Right hindlimb (tissue), 1 donor: ENCODE data around the gene ZNF268.
"Not testable (repeated sequence)": the region's sequence is repeated elsewhere in the genome, so short reads cannot be mapped to it uniquely, and the experiment has no call there.

Source experiments
- DNase-seq: peaks from one replicate; pipeline ENCODE4 v3.0.0-alpha.2; 2018

The ZNF268 gene

DNA sequence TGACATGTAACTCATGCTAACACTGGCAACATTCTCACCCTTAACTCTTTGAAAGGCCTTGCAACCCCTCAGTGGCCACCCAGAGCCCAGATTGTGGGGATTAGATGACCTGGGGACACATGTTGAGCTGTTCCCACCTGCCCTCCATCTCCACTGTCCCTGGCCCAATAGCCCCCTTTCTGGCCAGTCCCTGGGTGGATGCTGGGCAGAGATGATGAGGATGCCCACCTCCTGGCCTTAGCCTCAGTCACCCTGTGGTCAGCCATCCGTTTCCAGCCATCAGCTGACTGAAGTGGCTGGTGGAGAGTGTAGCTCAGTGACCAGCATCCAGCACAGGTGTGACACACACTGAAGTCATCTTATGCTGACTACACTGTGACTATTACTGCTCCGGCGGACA lies 49.7 kb downstream of the ZNF268 start:
- no peak for DNase-seq

DNA sequence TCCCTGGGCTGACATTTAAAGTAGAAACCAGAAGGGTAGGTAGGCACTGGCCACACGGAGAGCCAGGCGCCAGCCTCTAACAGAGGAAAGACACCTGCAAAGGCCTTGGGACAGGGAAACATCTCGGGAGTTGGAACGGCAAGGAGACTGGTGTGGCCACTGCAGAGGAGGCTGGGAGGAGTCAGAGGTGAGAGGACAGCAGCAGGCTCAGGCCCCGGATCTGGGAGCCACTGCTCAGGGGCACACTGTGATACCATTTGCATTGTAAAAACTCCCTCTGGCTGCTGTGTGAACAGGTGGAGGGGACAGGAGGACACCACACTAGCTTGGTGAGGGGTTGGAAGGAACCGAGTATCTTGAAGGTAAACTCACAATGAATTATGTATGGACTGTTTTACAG lies 51.7 kb downstream of the ZNF268 start:
- DNase-seq = no peak

DNA sequence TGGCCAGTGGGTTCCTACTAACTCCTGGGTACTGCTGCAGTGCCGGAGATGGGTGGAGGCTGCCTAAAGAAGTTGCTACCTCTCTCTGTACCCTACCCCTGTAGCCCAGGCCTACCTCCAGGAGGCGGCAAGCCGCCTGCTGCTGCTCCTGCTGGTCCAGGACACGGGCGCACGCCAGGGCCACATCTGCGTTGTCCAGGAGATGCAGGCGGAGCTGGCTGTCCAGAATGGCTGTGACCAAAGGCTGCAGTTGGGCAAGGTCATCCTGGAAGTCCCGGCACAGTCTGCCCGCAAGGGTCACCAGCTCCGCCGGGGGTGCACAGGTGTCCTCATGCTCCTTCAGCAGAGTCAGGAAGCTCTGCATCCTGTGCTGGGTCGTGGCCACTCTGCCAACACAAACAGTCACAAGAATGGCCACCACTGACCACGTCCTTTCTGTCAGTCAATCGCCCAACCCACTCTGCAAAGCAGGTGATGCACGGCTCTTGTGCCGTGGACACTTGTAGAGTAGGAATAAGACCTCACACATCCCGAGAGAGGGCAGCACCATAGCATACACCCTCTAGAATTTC lies 52.8 kb downstream of the ZNF268 start:
- DNase-seq = no peak

DNA sequence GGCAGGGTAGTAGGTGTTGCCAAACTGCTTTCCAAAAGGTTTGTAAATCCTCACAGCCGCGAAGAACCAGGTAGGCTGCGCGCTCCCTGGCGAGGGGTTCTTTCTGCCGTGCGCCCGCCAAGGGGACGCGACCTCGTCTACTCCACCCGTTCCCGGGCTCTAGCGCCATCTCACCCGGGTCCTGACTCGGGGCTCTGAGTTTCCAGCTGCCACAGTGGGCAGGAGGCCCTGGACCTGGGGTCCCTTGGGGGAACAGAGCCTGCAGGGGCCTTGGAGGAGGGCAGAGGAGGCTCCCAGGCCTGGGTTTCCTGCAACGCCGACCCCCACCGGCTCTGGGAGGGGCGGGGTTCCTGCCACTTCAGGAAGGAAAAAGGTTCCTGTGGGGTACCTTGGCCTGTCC lies 53.7 kb downstream of the ZNF268 start:
- no peak for DNase-seq

DNA sequence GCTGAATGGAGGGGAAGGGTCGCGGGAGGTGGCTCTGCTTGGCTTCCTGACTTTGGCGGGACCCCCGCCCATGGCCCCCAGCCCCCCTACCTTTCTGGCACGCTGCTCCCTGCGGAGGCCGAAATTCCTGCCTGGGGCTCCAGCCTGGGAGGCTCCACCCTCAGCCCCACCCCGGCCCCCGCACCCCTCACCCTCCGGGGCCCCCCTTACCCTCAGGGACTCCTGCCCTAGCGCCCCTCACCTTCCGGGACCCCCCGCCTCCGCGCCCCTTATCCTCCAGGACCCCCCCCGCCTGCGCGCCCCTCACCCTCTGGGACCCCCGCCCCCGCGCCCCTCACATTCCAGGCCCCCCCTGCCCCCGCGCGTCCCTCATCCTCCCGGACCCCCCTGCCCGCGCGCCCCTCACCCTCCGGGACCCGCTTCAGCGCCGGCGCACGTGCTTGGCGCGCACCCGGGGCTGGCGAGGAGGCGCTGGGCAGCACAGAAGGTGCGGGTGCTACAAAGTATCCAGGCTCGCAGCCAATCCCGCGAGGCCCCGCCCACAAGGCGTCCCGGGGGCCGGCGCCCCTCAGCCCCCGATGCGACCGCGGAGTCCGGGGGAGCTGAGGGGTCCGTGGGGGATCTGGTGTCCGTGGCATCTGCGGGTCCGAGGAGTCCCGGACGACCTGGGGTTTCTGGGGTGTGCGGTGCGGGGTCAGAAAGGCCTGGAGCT lies 54.3 kb downstream of the ZNF268 start, which contains the start of gene ANHX:
Gene ANHX (minus strand): TSS at position 477 of the 712 bp plus-strand sequence. CDS start 1,521 bp downstream, outside the sequence.
- no peak for DNase-seq

DNA sequence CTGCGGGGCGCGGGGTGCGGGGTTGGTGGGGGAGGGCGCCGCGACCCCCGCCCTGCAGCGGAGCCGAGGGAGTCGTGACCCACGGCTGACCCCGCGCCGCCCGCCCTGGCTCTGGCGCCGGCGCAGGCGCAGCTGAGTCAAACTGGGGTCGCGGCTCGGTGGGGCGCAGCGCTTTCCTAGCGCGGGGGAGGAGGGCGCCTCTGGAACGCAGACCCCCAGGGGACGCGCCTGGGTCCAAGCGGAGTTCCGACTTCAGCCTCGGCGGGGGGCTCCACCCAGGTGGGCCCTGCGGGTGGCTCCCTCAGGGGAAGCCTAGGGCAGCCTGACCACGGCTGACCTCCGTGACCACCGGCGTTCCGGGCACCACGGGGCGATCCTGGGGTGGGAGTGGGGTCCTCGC lies 54.8 kb downstream of the ZNF268 start:
- DNase-seq = no peak

DNA sequence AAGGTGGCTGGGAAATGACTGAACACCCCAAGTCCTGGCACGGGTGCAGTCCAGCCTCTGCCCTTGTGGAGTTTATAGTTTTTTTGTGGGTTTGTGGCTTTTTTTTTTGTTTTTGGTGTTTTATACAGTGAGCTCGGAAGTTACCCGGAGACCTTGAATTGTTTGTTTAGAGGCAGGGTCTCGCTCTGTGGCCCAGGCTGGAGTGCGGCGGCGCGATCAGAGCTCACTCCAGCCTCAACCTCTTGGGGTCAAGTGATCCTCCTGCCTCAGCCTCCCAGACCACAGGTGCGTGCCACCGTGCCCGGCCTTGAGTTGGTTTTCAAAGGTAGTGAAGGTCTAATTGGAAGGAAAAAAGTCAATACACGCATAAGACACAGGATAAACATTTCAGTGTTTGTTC lies 55.3 kb downstream of the ZNF268 start:
- no peak for DNase-seq

DNA sequence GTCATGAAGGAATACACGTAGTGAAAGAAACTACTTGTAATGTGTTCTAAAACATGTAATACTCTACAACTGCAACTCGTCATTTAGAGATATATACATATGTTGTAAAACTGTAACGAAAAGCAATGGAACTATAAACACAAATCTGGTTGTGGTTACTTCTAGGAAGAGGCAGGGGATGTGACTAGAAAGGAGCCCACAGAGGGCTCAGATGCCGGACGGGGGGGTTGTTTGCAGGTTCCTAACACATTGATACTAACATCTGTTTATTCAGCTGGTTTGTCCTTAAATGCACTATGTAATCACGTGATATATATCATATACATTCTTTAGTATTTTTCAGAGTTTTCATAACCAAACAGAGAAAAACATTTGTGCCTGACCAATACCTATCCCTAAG lies 70.4 kb downstream of the ZNF268 start:
- no peak for DNase-seq

DNA sequence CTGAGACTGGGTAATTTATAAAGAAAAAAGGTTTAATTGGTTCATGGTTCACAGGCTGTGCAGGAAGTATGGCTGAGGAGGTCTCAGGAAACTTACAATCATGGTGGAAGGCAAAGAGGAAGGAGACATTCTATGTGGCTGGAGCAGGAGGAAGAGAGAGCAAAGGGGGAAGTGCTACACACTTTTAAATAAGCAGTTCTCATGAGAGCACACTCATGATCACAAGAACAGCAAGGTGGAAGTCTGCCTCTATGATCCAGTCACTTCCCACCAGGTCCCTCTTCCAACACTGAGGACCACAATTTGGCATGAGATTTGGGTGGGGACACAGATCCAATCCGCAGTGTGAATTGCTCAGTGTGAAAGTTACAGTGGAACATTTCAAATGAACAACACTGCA lies 74.5 kb downstream of the ZNF268 start:
- DNase-seq = not testable (repeated sequence)

DNA sequence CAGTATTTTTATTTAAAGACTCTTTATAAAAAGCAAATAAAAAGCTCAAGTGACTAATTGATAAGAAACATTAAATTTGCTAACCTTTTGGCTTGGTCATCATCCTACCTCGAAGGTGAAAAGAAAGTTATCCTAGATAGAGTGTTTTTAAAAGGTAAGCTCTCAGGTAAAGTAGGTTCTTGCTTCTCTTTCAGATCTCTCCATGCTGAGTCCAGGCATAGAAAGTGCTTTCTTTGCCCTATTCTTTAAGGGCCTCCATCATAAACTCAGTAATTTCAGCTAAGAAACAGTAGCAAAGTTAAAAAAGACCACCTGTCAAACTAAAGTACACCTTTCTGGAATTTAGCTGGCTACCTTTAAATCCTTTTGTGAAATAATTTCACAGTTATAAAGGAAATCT lies 75.0 kb downstream of the ZNF268 start:
- DNase-seq = no peak

DNA sequence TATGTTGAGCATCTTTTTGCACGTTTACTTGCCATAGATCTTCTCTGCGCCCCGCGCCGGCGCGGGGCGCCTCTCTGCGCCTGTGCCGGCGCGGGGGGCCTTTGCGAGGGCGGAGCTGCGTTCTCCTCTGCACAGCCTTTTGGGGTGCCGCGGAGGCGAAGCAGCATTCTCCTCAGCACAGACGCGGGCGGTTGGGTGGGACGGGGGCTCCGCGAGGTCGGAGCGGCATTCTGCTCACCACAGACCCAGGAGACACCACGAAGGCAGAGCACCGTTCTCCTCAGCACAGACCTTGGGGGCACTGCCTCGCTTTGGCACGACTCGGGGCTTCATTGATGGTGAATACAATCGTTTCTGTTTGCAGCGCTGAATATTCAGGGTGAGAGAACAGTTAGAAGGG lies 82.9 kb downstream of the ZNF268 start:
- DNase-seq = no peak
